ENCODE data around the gene CRY1.

The CRY1 gene

GRCh38 chr12:107093417-107094182 lies at the start of gene CRY1:
CRY1 (minus strand) TSS chr12:107093549; CDS start chr12:107092961, 588 bp downstream.
- DNase-seq (ENCODE audit: low read depth in 3 of 3), result peak; percentile 88 to 92 (median 90)

DNA sequence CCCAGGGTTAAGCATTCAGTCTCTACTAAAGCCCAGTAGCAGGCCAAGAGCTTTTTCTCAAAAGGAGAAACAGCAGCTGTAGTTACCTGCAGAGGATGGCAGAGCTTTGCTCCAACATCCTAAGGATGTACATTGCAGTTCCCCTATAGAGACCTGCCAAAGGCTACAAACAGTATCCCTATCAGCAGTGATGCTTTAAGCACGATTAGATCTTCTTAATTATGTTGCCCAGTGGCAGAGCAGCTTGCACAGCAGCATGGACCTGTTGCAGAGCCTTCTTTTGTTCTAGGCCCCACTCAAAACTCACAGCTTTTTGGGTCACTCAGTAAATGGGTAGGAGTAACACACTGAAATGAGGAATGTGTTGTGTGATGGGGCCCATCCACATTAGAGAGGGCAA lies 46.4 kb upstream of the CRY1 start:
- DNase-seq (ENCODE audit: low read depth in 3 of 3), result no peak

- no peak for DNase-seq (ENCODE audit: low read depth in 3 of 3)
These were observed 45.6 kb upstream of the CRY1 start for GRCh38 chr12:107138990-107139389.

DNA sequence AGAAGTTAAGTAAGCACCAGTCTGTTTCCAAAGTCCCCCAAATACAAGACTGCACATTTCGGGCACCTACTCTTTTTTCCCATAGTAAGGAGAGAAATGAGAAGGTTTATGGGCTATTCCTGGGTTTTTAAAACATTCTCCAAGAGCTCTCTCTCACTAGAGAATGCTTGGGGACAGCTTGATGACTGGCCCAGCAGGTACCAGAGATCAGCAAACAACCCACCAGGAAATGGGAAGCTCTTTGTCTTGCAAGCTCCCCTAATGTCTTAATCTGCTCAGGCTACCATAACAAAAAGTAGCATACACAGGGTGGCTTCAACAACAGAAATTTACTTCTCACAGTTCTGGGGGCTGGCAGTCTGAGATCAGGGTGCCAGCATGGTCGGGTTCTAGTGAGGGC lies 41.8 kb upstream of the CRY1 start:
- no peak for DNase-seq (ENCODE audit: low read depth in 3 of 3)

GRCh38 chr12:107134558-107134957 lies 41.2 kb upstream of the CRY1 start:
- peak; percentile 13 to 21 (median 18) for DNase-seq (ENCODE audit: low read depth in 3 of 3)

- DNase-seq (ENCODE audit: low read depth in 3 of 3), result no peak
These were observed 40.1 kb upstream of the CRY1 start for GRCh38 chr12:107133462-107133861.

DNA sequence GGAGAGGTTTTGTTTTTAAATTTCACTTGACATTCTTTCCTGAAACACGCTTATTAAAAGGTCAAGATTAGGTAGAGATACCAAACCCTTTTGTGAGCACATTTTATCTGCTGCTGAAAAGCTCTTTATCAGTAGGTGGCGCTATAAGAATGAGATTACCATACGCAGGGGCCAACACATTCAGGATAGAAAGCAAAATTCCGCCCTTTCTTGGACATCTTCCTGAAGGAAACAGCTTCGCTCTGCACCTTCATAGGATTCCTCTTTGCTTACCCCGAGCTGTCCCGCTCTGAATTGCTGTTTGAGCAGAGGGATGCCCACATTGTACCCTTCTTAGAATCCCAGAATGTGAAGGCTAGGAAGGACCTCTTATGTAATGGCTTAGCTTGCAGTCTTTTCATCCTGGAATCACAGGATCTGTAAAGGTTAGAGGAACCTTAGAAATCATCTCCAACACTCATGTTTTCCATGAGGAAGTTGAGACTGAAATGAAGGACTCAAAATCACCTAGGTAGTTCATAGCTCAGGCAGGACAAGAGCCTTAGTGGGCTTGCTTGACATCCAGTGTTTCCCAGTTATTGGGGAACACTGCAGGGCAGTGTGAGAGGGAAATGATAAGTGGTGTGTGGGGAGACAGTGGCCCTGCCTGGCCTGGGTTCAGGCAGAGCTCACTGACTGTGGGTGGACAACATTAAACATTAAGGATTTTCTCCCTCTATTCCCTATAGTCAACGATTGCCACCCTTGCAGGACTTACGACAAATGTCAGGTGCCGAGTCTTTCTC lies 38.7 kb upstream of the CRY1 start:
- no peak for DNase-seq (ENCODE audit: low read depth in 3 of 3)

GRCh38 chr12:107130830-107131611 lies 37.7 kb upstream of the CRY1 start:
- DNase-seq (ENCODE audit: low read depth in 3 of 3), result no peak

DNA sequence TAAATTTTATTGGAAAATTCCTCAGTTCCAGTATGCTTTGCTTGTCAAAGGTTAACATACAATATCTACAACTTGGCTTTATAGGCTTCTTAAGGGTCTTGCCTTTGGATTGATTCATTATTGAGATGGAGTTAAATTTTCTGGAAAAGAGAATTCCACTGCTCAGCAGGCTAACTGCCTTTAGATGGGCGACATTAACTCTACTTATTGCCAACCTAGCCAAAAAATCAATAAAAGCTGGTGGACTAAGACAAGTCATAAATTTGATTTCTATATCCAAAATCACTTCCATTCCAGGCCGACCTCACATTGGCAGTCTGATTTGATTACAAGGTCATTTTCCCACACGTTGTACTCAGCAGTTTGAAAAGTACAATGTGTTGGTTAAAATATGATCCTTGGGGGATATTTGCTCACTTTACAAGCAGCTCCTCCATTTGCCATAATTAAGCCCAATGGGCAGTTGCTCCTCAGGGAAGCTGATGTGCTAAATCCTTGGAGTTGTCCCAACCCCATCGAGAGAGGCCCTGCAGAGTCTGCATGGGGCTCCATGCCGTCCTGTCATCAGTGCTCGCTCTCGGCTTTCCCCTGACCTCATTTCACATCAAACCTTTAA lies 36.1 kb upstream of the CRY1 start:
- no peak for DNase-seq (ENCODE audit: low read depth in 3 of 3)

DNA sequence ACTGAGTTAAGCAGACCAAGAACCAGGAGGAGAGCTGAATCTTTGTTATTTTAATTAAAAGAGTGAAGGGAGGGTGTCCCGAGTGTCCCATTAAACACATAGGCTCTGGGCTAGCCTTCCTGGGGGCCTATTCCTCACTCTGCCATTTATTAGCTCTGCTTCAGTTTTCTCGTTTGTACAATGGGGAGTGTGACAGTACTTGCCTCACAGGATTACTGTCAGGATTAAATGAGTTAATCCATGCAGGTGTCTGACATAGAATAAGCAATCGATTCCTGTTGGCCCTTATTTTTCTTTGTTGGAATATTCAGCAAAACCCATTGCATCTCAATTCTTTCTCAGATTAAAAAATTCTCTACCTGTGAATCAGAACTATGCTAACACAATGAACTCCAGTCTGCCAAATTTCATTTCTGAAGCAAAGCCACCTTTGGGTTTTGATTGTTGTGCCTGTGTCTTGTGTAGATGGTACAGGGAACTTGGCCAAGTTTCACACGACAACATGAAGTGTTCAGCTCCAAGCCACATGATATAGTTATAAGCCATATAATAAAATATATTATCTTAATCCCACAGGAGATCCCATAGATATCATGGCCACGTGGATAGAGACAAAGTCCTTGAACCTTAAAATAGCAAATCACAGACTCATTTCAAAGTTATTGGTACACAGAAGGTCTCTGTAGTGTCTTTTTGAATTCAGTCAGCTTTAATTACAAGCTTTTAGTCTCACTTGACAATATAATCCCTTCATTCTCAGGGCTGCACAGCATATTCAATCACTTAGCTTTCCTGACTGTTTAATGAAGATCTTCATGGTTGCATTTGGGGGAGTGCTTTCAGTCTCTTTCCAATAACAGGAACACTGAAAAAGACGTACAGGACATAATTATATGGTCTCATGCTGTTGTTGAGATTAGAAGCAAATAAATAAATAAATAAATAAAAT lies 34.4 kb upstream of the CRY1 start:
- no peak for DNase-seq (ENCODE audit: low read depth in 3 of 3)

DNA sequence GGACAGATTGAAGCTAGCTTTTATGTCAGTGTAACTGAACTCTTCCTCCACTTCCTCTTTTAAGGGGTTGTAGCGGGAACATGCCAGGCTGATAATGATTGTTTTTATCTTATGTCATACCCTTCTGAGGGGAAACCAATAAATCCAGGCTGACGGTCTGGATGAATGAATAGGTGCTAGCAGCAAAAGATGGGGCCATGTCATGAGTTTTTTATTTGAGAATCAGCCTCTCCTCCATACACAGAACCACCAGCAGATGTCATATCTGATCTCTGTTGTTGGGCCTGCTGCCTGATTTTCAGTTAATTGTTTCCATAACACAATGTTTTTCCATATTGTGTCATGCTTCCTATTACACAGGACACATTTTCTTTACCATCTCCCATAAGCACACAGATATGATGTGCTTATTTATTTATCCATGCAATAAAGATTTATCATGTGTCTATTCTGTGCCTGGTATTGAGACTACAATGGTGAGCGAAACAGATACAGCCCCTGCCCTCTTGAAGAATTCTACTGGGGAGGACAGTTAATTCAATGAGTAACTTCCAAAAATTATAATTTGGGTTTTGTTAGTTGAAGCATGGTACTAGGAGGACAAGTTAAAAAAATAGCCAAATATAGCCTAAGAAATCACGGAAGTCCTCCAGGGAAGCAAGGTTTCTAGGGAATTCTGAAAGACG lies 33.6 kb upstream of the CRY1 start:
- DNase-seq (ENCODE audit: low read depth in 3 of 3), result no peak

GRCh38 chr12:107125833-107126232 lies 32.5 kb upstream of the CRY1 start:
- no peak for DNase-seq (ENCODE audit: low read depth in 3 of 3)

DNA sequence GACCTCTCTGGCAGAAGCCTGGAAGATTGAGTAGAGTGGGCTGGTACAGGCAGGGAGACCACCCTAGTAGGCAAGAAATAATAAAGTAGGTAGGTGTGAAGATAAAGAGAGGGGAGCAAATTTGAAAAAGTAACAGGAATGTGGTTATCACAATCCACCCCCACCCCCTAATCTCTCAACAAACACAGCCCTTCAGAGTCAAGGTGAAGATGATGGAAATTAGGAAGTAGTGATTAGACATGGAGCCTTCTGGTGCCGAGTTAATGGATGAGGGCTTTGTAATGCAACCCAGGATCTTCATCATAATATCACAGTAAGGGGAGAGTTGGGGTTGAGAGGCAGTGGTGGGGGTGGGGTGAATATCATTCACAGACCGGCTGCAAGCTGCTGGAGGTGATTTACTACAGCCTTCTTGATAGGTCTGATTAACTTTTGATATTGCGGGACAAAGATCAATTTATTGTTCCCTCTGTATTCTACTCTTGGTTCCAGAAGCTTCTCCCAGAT lies 29.2 kb upstream of the CRY1 start:
- DNase-seq (ENCODE audit: low read depth in 3 of 3), result no peak

- DNase-seq (ENCODE audit: low read depth in 3 of 3), result no peak
These were observed 25.7 kb upstream of the CRY1 start for GRCh38 chr12:107119091-107119490.

GRCh38 chr12:107118624-107119023 lies 25.3 kb upstream of the CRY1 start:
- no peak for DNase-seq (ENCODE audit: low read depth in 3 of 3)

DNA sequence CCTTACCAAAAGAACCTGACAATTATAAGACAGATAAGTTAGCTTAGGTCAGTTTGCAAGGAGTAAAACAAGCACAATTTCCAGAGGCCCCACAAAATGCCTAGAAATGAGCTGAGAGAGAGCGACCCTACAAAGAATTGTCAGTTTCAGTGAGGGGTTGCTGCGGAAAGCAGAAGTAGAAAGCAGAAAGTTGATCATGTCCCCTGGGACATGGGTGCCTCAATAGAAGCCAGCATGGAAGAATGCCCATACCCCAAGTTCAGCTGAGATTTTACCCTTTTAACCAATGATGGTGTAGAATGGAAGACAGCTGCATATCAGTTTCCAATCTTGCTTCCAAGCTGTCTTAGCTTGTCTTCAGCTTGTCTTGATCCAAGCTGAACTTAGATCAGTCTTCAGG lies 21.8 kb upstream of the CRY1 start:
- no peak for DNase-seq (ENCODE audit: low read depth in 3 of 3)

DNA sequence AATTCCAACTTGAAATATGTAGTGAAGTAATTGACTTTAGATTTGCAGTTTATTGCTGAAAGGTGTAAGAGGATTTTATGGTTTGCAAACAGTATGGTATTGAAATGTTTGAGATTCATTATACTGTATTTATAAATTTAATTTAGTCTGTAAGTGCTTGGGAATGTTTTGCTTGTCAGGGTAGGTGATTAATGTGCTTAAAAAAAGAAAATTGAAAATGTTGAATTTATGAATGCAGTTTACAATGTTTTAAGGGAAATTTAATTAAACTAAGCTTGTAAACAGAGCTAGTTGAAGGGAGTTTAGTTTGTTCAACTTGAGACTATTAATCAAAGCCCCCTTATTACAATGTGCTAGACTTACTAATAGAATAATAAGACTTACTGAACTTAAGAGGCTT lies 18.0 kb upstream of the CRY1 start:
- no peak for DNase-seq (ENCODE audit: low read depth in 3 of 3)

GRCh38 chr12:107109726-107110719 lies 16.7 kb upstream of the CRY1 start:
- no peak for DNase-seq (ENCODE audit: low read depth in 3 of 3)

Data from stimulated activated CD4-positive, alpha-beta T cell treated with anti-CD3 and anti-CD28 coated beads, TNF-alpha, amount 100 ng/mL, for 24 hours (primary cell).